Adrenal gland (tissue), 12 donors: ENCODE measurements around the gene TMEM150C. TPM values are rescaled to one million over a fixed set of nuclear protein-coding genes. Genes with fewer than 3 reads are reported as not detected.

Source experiments
- DNase-seq, 7 donors: peaks; one replicate each; pipeline ENCODE4 v3.0.0-alpha.2; 2019 to 2020
- H3K27ac ChIP-seq, 5 donors: fragments of 200-600 bp; sonication (generic) in 4 of 5; 1 replicate in 3 of 5; 2 replicates in 2 of 5; pipeline versions ENCODE4 v1.5.1 to v1.8.0; 2016 to 2020; ENCODE audit warnings: mild to moderate bottlenecking in 1 of 5
- H3K27me3 ChIP-seq: fragments of 200-600 bp; 2 replicates; pipeline ENCODE4 v1.8.0; 2021
- H3K36me3 ChIP-seq, 2 donors: fragments of 200-600 bp; replicated peaks in 1 of 2; 1 replicate in 1 of 2; 2 replicates in 1 of 2; pipeline versions ENCODE4 v1.5.1 to v1.8.0; 2018 to 2022
- H3K4me1 ChIP-seq, 2 donors: fragments of 200-600 bp; replicated peaks in 1 of 2; 1 replicate in 1 of 2; 2 replicates in 1 of 2; pipeline versions ENCODE4 v1.5.1 to v1.8.0; 2018 to 2021
- H3K4me3 ChIP-seq, 4 donors: fragments of 200-600 bp; sonication (generic) in 3 of 4; one replicate each; pipeline ENCODE4 v1.5.1; 2016 to 2018
- H3K9me3 ChIP-seq, 3 donors: fragments of 200-600 bp; sonication (generic) in 1 of 3; replicated peaks in 1 of 3; 1 replicate in 2 of 3; 2 replicates in 1 of 3; pipeline versions ENCODE4 v1.5.1 to v1.8.0; 2016 to 2021
- POLR2A ChIP-seq, 2 donors: fragments of 450-650 bp; IDR thresholded peaks; one replicate each; pipeline ENCODE4 v1.6.1; 2017; ENCODE audit warnings: antibody characterized with exemption in 2 of 2, mild to moderate bottlenecking in 2 of 2, moderate library complexity in 1 of 2
- WGBS, 4 donors: extraction: QIAGEN DNeasy Blood & Tissue Kit in 2 of 4; methylation state at CpG; one replicate each; pipeline versions ENCODE4 v1.1.5 to v1.1.7; 2013 to 2017; 5-methylcytosine and 5-hydroxymethylcytosine counted together
- intact Hi-C, 2 donors: fragments of 100-400 bp; cut with DNase I; formaldehyde crosslinking; loops; one replicate each; pipeline versions ENCODE4 v1.14.1 to v1.15.0; 2022 to 2023
- polyA plus RNA-seq, 3 donors: library from polyadenylated mRNA; stranded (reverse); fragments of 200-250 nt in 2 of 3; fragments of 350-450 nt in 1 of 3; fragmentation: Illumina TruSeq in 1 of 3; extraction: RNeasy Lipid Tissue Mini Kit (QIAGEN cat#74804) in 1 of 3; gene quantifications; one replicate each; pipeline ENCODE4 v1.2.3, GENCODE V29; 2013 to 2014
- total RNA-seq, 9 donors: library from RNA; depleted of rRNA in 4 of 9; stranded (reverse); fragments of >200 nt in 4 of 9; fragments of 120-200 nt in 1 of 9; fragmentation: NEBNext Ultra II Directional in 1 of 9; extraction: Animal tissue kit (Norgen Biotek cat#: 25700) in 1 of 9; gene quantifications; one replicate each; pipeline versions ENCODE4 v1.1.0 to v1.2.4, GENCODE V29; 2013 to 2023
- TF ChIP-seq, protein P1 (sequence below), 6 experiments: fragments of 450-650 bp in 4 of 6; fragments of 200-600 bp in 2 of 6; sonication (generic) in 1 of 6; IDR thresholded peaks; 1 replicate in 5 of 6; 2 replicates in 1 of 6; pipeline versions ENCODE4 v1.5.1 to v1.8.0; 2016 to 2021; ENCODE audit warnings: antibody characterized with exemption in 6 of 6, mild to moderate bottlenecking in 2 of 6, moderate library complexity in 1 of 6
- donor health status: healthy with polysubstance abuse.
- donor health status: Bipolar disorder and iron deficiency.
- donor health status: DM: yes; HTN: yes; CAD: no.
- donor health status: DM: no; HTN: no; CAD: no.
- donor health status: DM: no; HTN: no; CAD: no.
- donor health status: DM: yes; HTN: yes; CAD: no.

Gene TMEM150C
- total and polyA plus RNA-seq, 12 donors: 8.0 to 254 (median 76.0) TPM

- no peaks in the 10 kb centered on the region for H3K36me3 ChIP-seq
- no peaks in the 10 kb centered on the region for H3K27me3 ChIP-seq
- no peak for DNase-seq
- no peak overlapping the region for H3K27ac ChIP-seq
- TF ChIP-seq, protein P1, sequence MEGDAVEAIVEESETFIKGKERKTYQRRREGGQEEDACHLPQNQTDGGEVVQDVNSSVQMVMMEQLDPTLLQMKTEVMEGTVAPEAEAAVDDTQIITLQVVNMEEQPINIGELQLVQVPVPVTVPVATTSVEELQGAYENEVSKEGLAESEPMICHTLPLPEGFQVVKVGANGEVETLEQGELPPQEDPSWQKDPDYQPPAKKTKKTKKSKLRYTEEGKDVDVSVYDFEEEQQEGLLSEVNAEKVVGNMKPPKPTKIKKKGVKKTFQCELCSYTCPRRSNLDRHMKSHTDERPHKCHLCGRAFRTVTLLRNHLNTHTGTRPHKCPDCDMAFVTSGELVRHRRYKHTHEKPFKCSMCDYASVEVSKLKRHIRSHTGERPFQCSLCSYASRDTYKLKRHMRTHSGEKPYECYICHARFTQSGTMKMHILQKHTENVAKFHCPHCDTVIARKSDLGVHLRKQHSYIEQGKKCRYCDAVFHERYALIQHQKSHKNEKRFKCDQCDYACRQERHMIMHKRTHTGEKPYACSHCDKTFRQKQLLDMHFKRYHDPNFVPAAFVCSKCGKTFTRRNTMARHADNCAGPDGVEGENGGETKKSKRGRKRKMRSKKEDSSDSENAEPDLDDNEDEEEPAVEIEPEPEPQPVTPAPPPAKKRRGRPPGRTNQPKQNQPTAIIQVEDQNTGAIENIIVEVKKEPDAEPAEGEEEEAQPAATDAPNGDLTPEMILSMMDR (IDR thresholded peaks at IDR 0.05): no peak
- no peak for TF ChIP-seq POLR2A (IDR thresholded peaks at IDR 0.05)
- H3K4me3 ChIP-seq: no peak overlapping the region
- 84 to 100% (median 92%) methylated on average over 1 of the region's 1 CpG for WGBS, 4 donors
- H3K4me1 ChIP-seq: no peaks in the 10 kb centered on the region
- intact Hi-C loops: no loop called here
- H3K9me3 ChIP-seq: no peaks in the 10 kb centered on the region
These were observed 15.7 kb upstream of the TMEM150C start for GRCh38 chr4:82577451-82577850.

DNA sequence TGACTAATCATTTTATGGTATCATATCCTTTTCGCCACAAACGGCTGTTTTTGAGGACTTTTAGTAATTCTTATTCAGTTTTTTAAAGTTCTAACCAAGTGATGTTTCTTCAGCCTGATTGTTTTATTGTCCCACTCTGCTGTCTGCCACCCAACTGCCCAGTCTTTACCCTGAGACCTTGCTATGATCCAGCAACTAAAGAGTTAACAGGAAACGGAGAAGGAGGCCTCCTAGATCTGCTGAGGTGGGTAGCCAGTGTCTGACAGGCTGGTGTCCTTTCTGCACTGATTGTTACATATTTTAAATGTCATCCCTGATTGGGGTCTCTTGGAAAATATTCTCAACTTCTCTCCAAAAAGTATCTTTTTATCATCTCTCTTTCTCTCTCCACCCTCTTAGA lies 7.9 kb upstream of the TMEM150C start:
- no peaks in the 10 kb centered on the region for H3K27me3 ChIP-seq
- H3K27ac ChIP-seq: no peak overlapping the region
- H3K9me3 ChIP-seq: no peaks in the 10 kb centered on the region
- TF ChIP-seq POLR2A (IDR thresholded peaks at IDR 0.05): no peak
- WGBS, 4 donors: 59 to 66% (median 62%) methylated on average over 3 of the region's 3 CpGs
- no peaks in the 10 kb centered on the region for H3K36me3 ChIP-seq
- H3K4me3 ChIP-seq: no peak overlapping the region
- no peak for DNase-seq
- H3K4me1 ChIP-seq: no peaks in the 10 kb centered on the region
- intact Hi-C loops: no loop called here

- intact Hi-C loops: no loop called here
- no peak overlapping the region for H3K27ac ChIP-seq
- no peak for DNase-seq
- no peaks in the 10 kb centered on the region for H3K4me1 ChIP-seq
- 92 to 93% (median 93%) methylated on average over 5 of the region's 5 CpGs for WGBS, 4 donors
- no peaks in the 10 kb centered on the region for H3K36me3 ChIP-seq
- no peak overlapping the region for H3K4me3 ChIP-seq
- no peaks in the 10 kb centered on the region for H3K27me3 ChIP-seq
- TF ChIP-seq, protein P1 (IDR thresholded peaks at IDR 0.05): no peak
- TF ChIP-seq POLR2A (IDR thresholded peaks at IDR 0.05): no peak
- H3K9me3 ChIP-seq: no peaks in the 10 kb centered on the region
These were observed 7.3 kb upstream of the TMEM150C start for GRCh38 chr4:82569076-82569475.

DNA sequence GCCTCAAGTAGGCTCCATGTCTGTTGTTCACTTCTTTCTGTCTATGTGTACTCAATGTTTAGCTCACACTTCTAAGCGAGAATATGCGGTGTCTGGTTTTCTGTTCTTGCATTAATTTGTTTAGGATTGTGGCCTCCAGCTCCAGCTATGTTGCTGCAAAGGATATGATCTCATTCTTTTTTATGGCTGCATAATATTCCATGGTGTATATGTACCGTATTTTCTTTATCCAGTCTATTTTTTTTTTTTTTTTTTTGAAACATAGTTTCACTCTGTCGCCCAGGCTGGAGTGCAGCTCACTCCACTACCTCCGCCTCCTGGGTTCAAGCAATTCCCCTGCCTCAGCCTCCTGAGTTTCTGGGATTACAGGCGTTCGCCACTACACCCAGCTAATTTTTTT lies 5.7 kb upstream of the TMEM150C start:
- no peak overlapping the region for H3K4me3 ChIP-seq
- TF ChIP-seq POLR2A (IDR thresholded peaks at IDR 0.05): no peak
- TF ChIP-seq, protein P1 (IDR thresholded peaks at IDR 0.05): no peak
- no peaks in the 10 kb centered on the region for H3K36me3 ChIP-seq
- H3K27ac ChIP-seq: no peak overlapping the region
- H3K27me3 ChIP-seq: no peaks in the 10 kb centered on the region
- intact Hi-C loops: no loop called here
- 92 to 97% (median 96%) methylated on average over 7 of the region's 7 CpGs for WGBS, 4 donors
- no peaks in the 10 kb centered on the region for H3K9me3 ChIP-seq
- H3K4me1 ChIP-seq: no peaks in the 10 kb centered on the region
- no peak for DNase-seq

- intact Hi-C loops: no loop called here
- Histone ChIP-seq H3K9me3 (no peaks in the 10 kb centered on the region), H3K36me3 (no peaks in the 10 kb centered on the region), H3K27ac (no peak overlapping the region), H3K27me3 (no peaks in the 10 kb centered on the region), H3K4me3 (peak overlapping the region in 1 of 4 donors; percentile 95), H3K4me1 (peaks cover 0 to 11% of the 10 kb centered on the region in 2 donors)
- WGBS, 4 donors: 38 to 72% (median 55%) methylated on average over 4 of the region's 4 CpGs
- DNase-seq: no peak
- TF ChIP-seq, protein P1 (IDR thresholded peaks at IDR 0.05): no peak
These were observed 721 bp upstream of the TMEM150C start for GRCh38 chr4:82562564-82562854.
